ENCODE results near the gene NFIA.

GRCh38 chr1:61442544-61442943 is 360.2 kb downstream of the NFIA start:
- TF ChIP-seq, protein P1, sequence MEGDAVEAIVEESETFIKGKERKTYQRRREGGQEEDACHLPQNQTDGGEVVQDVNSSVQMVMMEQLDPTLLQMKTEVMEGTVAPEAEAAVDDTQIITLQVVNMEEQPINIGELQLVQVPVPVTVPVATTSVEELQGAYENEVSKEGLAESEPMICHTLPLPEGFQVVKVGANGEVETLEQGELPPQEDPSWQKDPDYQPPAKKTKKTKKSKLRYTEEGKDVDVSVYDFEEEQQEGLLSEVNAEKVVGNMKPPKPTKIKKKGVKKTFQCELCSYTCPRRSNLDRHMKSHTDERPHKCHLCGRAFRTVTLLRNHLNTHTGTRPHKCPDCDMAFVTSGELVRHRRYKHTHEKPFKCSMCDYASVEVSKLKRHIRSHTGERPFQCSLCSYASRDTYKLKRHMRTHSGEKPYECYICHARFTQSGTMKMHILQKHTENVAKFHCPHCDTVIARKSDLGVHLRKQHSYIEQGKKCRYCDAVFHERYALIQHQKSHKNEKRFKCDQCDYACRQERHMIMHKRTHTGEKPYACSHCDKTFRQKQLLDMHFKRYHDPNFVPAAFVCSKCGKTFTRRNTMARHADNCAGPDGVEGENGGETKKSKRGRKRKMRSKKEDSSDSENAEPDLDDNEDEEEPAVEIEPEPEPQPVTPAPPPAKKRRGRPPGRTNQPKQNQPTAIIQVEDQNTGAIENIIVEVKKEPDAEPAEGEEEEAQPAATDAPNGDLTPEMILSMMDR (IDR thresholded peaks at IDR 0.05): no peak
- no peak for TF ChIP-seq POLR2A (IDR thresholded peaks at IDR 0.05)

Measured in upper lobe of left lung (tissue), 4 donors.